SK-N-MC (cell line): ENCODE data around the gene PACRG.

Experiments used
- EZH2 ChIP-seq: fragments of 200-600 bp; sonication (generic); IDR thresholded peaks from one replicate; pipeline ENCODE4 v1.6.1; 2017; ENCODE audit warnings: antibody characterized with exemption
- POLR2AphosphoS5 ChIP-seq: IDR thresholded peaks from 2 replicates; pipeline ENCODE4 v1.6.1; 2012; ENCODE audit warnings: mild to moderate bottlenecking, low read depth, low read length, borderline replicate concordance

DNA sequence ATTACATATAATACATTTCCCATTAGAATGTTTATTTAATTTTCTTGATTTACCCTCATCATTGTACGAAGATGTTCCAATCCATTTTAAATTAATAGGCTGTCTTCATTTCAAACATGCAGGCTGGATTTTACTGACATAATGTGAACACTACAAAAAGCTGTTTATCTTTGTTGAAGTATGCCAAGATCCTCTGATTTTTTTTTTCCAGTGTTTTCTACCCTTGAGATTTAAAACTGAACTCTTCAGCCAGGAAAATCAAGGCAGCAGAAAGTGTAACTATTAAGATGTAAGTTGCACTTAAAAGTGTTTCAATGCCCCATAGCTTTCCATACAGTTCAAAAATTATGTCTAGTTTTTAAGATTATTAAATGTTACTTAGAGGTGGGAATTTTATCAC, 43.7 kb upstream of the PACRG start:
- TF ChIP-seq POLR2AphosphoS5 (no peak), EZH2 (no peak)
